Neural cell (in vitro differentiated cells): ENCODE measurements around the gene ALK. TPM values are rescaled to one million over a fixed set of nuclear protein-coding genes. Genes with fewer than 3 reads are reported as not detected.

Source experiments
- H2AFZ ChIP-seq: fragments of 200-600, 300-800 bp; sonication (generic), shearing (Covaris generic); 2 replicates; pipeline ENCODE4 v1.6.0; 2014; ENCODE audit warnings: low read depth, mild to moderate bottlenecking, antibody characterized with exemption, low read length, moderate library complexity
- H3F3A ChIP-seq: fragments of 200-600 bp; shearing (Covaris generic); 2 replicates; pipeline ENCODE4 v1.6.1; 2016; ENCODE audit warnings: mild to moderate bottlenecking, moderate library complexity, mixed read lengths, antibody characterized with exemption, low read length; ENCODE audit not compliant: insufficient read depth, poor library complexity, severe bottlenecking
- H3K27ac ChIP-seq: fragments of 200-600, 300-800 bp; sonication (generic), shearing (Covaris generic); 2 replicates; pipeline ENCODE4 v1.5.1; 2014; ENCODE audit warnings: mild to moderate bottlenecking, low read length, moderate library complexity
- H3K27me3 ChIP-seq: fragments of 300-800, 200-600 bp; sonication (generic), shearing (Covaris generic); 2 replicates; pipeline ENCODE4 v1.6.0; 2014; ENCODE audit warnings: mild to moderate bottlenecking, low read depth, low read length, moderate library complexity; ENCODE audit not compliant: insufficient read depth
- H3K36me3 ChIP-seq: fragments of 300-800, 200-600 bp; sonication (generic), shearing (Covaris generic); 2 replicates; pipeline ENCODE4 v1.5.1; 2014; ENCODE audit warnings: mild to moderate bottlenecking, antibody characterized with exemption, low read length, moderate library complexity; ENCODE audit not compliant: insufficient read depth
- H3K4me2 ChIP-seq: fragments of 300-800, 200-600 bp; sonication (generic), shearing (Covaris generic); 2 replicates; pipeline ENCODE4 v1.6.0; 2014; ENCODE audit warnings: mild to moderate bottlenecking, low read length
- H3K4me3 ChIP-seq: fragments of 300-800, 200-600 bp; sonication (generic), shearing (Covaris generic); 2 replicates; pipeline ENCODE4 v1.5.1; 2014; ENCODE audit warnings: mild to moderate bottlenecking, low read length, moderate library complexity
- H3K79me2 ChIP-seq: fragments of 200-600 bp; shearing (Covaris generic); replicated peaks from 2 replicates; pipeline ENCODE4 v1.6.0; 2014; ENCODE audit warnings: mild to moderate bottlenecking, low read length, moderate library complexity; ENCODE audit not compliant: insufficient read depth
- H3K9ac ChIP-seq: fragments of 300-800, 200-600 bp; sonication (generic), shearing (Covaris generic); 2 replicates; pipeline ENCODE4 v1.6.1; 2016; ENCODE audit warnings: mild to moderate bottlenecking, low read length, mixed read lengths
- H3K9me2 ChIP-seq: fragments of 200-600 bp; shearing (Covaris generic); 2 replicates; pipeline ENCODE4 v1.6.1; 2016; ENCODE audit warnings: mild to moderate bottlenecking, low read length, mixed read lengths; ENCODE audit not compliant: insufficient read depth
- H3K9me3 ChIP-seq: fragments of 200-600, 300-800 bp; sonication (generic), shearing (Covaris generic); 2 replicates; pipeline ENCODE4 v1.6.1; 2016; ENCODE audit warnings: mild to moderate bottlenecking, mixed run types, low read length, moderate library complexity, mixed read lengths
- H4K20me1 ChIP-seq: fragments of 200-600 bp; shearing (Covaris generic); 2 replicates; pipeline ENCODE4 v1.6.1; 2016; ENCODE audit warnings: mild to moderate bottlenecking, mixed run types; ENCODE audit not compliant: insufficient read depth
- EP300 ChIP-seq: fragments of 450-650 bp; conservative IDR thresholded peaks from 2 replicates; pipeline ENCODE4 v1.6.1; 2014; ENCODE audit warnings: antibody characterized with exemption, mild to moderate bottlenecking, moderate library complexity; ENCODE audit not compliant: poor library complexity, severe bottlenecking
- EZH2 ChIP-seq: fragments of 200-600, 300-800 bp; shearing (Covaris generic), sonication (generic); IDR thresholded peaks from 2 replicates; pipeline ENCODE4 v1.6.1; 2014; ENCODE audit warnings: antibody characterized with exemption, low read length, borderline replicate concordance, mild to moderate bottlenecking; ENCODE audit not compliant: insufficient read depth, poor library complexity, severe bottlenecking
- MXI1 ChIP-seq: fragments of 450-650 bp; conservative IDR thresholded peaks from 2 replicates; pipeline ENCODE4 v1.6.1; 2014; ENCODE audit warnings: antibody characterized with exemption, mild to moderate bottlenecking; ENCODE audit not compliant: poor library complexity, severe bottlenecking
- POLR2AphosphoS5 ChIP-seq: IDR thresholded peaks from 2 replicates; pipeline ENCODE4 v1.6.1; 2012
- RAD21 ChIP-seq: fragments of 450-650 bp; conservative IDR thresholded peaks from 2 replicates; pipeline ENCODE4 v1.6.1; 2014; ENCODE audit warnings: antibody characterized with exemption, mild to moderate bottlenecking, moderate library complexity
- SMC3 ChIP-seq: fragments of 450-650 bp; conservative IDR thresholded peaks from 2 replicates; pipeline ENCODE4 v1.6.1; 2014; ENCODE audit warnings: antibody characterized with exemption, mild to moderate bottlenecking, moderate library complexity; ENCODE audit not compliant: poor library complexity
- TAF1 ChIP-seq: IDR thresholded peaks from 2 replicates; pipeline ENCODE4 v1.6.1; 2012; ENCODE audit warnings: low read depth
- polyA plus RNA-seq: library from polyadenylated mRNA; depleted of rRNA; stranded (reverse); fragments of >200 nt; gene quantifications from 2 replicates; pipeline ENCODE4 v1.2.3, GENCODE V29; 2014
- TF ChIP-seq, protein P1 (sequence below): fragments of 450-650 bp; IDR thresholded peaks from 2 replicates; pipeline ENCODE4 v1.5.1; 2014; ENCODE audit warnings: antibody characterized with exemption, mild to moderate bottlenecking, moderate library complexity; ENCODE audit not compliant: poor library complexity, severe bottlenecking
- TF ChIP-seq, protein P2 (sequence below): IDR thresholded peaks from 2 replicates; pipeline ENCODE4 v1.6.1; 2012; ENCODE audit warnings: borderline replicate concordance

ALK gene
- polyA plus RNA-seq, 1 donor from 2014 or later: 7.1 TPM

DNA sequence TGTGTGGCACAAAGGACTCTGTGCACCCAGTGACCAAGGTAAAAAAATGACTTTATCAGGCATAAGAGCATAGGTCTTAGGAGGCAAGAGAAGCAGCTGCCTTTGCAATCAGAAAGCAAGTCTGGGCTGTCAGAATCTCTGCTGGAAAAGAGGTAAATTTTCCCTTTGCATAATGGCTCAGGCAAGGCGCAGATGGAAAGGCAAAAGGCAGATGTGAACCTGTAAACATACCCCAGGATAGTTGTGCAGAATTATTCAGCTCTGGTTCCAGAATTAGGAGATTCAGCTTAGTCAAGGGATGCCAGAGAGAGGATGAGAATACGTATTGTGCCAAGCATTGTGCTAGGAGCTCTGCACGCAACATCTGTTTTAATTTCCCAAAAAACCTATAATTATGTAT, 547.5 kb downstream of the ALK start:
- Histone ChIP-seq H3F3A (no peaks in the 10 kb centered on the region), H3K9me3 (no peaks in the 10 kb centered on the region), H3K9ac (no peak overlapping the region), H3K27ac (no peak overlapping the region), H2AFZ (no peak overlapping the region), H3K9me2 (no peaks in the 10 kb centered on the region), H3K4me2 (no peak overlapping the region), H3K27me3 (no peaks in the 10 kb centered on the region), H4K20me1 (no peaks in the 10 kb centered on the region), H3K4me3 (no peak overlapping the region), H3K79me2 (no peaks in the 10 kb centered on the region), H3K36me3 (no peaks in the 10 kb centered on the region)
- TF ChIP-seq MXI1: no peak
- no peak for TF ChIP-seq TAF1
- no peak for TF ChIP-seq EZH2
- TF ChIP-seq, protein P1, sequence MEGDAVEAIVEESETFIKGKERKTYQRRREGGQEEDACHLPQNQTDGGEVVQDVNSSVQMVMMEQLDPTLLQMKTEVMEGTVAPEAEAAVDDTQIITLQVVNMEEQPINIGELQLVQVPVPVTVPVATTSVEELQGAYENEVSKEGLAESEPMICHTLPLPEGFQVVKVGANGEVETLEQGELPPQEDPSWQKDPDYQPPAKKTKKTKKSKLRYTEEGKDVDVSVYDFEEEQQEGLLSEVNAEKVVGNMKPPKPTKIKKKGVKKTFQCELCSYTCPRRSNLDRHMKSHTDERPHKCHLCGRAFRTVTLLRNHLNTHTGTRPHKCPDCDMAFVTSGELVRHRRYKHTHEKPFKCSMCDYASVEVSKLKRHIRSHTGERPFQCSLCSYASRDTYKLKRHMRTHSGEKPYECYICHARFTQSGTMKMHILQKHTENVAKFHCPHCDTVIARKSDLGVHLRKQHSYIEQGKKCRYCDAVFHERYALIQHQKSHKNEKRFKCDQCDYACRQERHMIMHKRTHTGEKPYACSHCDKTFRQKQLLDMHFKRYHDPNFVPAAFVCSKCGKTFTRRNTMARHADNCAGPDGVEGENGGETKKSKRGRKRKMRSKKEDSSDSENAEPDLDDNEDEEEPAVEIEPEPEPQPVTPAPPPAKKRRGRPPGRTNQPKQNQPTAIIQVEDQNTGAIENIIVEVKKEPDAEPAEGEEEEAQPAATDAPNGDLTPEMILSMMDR: no peak
- TF ChIP-seq SMC3: no peak
- no peak for TF ChIP-seq RAD21
- TF ChIP-seq, protein P2, sequence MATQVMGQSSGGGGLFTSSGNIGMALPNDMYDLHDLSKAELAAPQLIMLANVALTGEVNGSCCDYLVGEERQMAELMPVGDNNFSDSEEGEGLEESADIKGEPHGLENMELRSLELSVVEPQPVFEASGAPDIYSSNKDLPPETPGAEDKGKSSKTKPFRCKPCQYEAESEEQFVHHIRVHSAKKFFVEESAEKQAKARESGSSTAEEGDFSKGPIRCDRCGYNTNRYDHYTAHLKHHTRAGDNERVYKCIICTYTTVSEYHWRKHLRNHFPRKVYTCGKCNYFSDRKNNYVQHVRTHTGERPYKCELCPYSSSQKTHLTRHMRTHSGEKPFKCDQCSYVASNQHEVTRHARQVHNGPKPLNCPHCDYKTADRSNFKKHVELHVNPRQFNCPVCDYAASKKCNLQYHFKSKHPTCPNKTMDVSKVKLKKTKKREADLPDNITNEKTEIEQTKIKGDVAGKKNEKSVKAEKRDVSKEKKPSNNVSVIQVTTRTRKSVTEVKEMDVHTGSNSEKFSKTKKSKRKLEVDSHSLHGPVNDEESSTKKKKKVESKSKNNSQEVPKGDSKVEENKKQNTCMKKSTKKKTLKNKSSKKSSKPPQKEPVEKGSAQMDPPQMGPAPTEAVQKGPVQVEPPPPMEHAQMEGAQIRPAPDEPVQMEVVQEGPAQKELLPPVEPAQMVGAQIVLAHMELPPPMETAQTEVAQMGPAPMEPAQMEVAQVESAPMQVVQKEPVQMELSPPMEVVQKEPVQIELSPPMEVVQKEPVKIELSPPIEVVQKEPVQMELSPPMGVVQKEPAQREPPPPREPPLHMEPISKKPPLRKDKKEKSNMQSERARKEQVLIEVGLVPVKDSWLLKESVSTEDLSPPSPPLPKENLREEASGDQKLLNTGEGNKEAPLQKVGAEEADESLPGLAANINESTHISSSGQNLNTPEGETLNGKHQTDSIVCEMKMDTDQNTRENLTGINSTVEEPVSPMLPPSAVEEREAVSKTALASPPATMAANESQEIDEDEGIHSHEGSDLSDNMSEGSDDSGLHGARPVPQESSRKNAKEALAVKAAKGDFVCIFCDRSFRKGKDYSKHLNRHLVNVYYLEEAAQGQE: no peak
- no peak for TF ChIP-seq EP300
- no peak for TF ChIP-seq POLR2AphosphoS5

DNA sequence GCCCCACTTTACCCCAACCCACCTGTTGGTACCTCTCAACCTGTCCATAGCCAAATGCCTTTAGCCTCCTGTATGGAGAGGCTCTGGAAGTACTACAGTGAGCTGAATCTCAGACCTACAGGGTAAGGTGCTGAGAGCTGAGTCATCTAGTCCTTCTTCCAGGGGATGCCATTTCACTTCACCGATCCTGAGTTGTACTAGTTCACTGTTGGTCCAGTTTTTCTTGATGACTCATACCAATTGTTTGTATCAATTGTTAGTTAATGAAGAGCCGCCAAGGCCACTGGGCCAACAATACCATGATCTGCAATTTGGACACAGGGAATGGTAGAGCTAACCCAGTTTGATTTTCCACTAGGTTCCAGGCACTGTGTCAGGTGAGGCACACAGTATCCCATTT, 549.2 kb downstream of the ALK start:
- no peak overlapping the region for H3K4me3 ChIP-seq
- no peak overlapping the region for H3K27ac ChIP-seq
- TF ChIP-seq, protein P1: no peak
- TF ChIP-seq MXI1 (no peak), RAD21 (no peak), EP300 (no peak), SMC3 (no peak), EZH2 (no peak), POLR2AphosphoS5 (no peak), TAF1 (no peak)
- TF ChIP-seq, protein P2: no peak
- no peak overlapping the region for H3K4me2 ChIP-seq
- H2AFZ ChIP-seq: no peak overlapping the region
- H4K20me1 ChIP-seq: no peaks in the 10 kb centered on the region
- no peaks in the 10 kb centered on the region for H3K79me2 ChIP-seq
- H3K27me3 ChIP-seq: no peaks in the 10 kb centered on the region
- H3K9me3 ChIP-seq: no peaks in the 10 kb centered on the region
- H3K9me2 ChIP-seq: no peaks in the 10 kb centered on the region
- H3K9ac ChIP-seq: no peak overlapping the region
- H3K36me3 ChIP-seq: no peaks in the 10 kb centered on the region
- H3F3A ChIP-seq: no peaks in the 10 kb centered on the region
